H9 (cell line): ENCODE results near the gene AQP12A. TPM values are rescaled to one million over a fixed set of nuclear protein-coding genes. Genes with fewer than 3 reads are reported as not detected.

Experiments
- DNase-seq: peaks from one replicate; pipeline ENCODE4 v3.0.0-alpha.2; 2017
- H2AFZ ChIP-seq: one replicate; pipeline ENCODE4 v1.6.1; 2013; ENCODE audit warnings: mild to moderate bottlenecking, low read length, control low read depth, moderate library complexity
- H2AK5ac ChIP-seq: 2 replicates; pipeline ENCODE4 v1.6.1; 2013; ENCODE audit warnings: low read length, control low read depth, mixed read lengths; ENCODE audit not compliant: insufficient read length
- H2BK120ac ChIP-seq: one replicate; pipeline ENCODE4 v1.6.1; 2013; ENCODE audit warnings: low read depth, mild to moderate bottlenecking, low read length, control low read depth, inconsistent platforms; ENCODE audit not compliant: poor library complexity, severe bottlenecking
- H2BK12ac ChIP-seq: 2 replicates; pipeline ENCODE4 v1.6.1; 2013; ENCODE audit warnings: low read length, control low read depth, mixed read lengths, low read depth; ENCODE audit not compliant: insufficient read length
- H2BK15ac ChIP-seq: 2 replicates; pipeline ENCODE4 v1.6.1; 2013; ENCODE audit warnings: low read depth, low read length, control low read depth
- H2BK20ac ChIP-seq: one replicate; pipeline ENCODE4 v1.6.1; 2013; ENCODE audit warnings: low read depth, mild to moderate bottlenecking, low read length, control low read depth, inconsistent platforms; ENCODE audit not compliant: poor library complexity, severe bottlenecking
- H2BK5ac ChIP-seq: 2 replicates; pipeline ENCODE4 v1.6.1; 2013; ENCODE audit warnings: low read length, control low read depth, mixed read lengths; ENCODE audit not compliant: insufficient read length
- H3K14ac ChIP-seq: 2 replicates; pipeline ENCODE4 v1.6.1; 2013; ENCODE audit warnings: low read length, control low read depth; ENCODE audit not compliant: insufficient read depth
- H3K18ac ChIP-seq: 2 replicates; pipeline ENCODE4 v1.6.1; 2013; ENCODE audit warnings: low read depth, mild to moderate bottlenecking, mixed read lengths, low read length, control low read depth; ENCODE audit not compliant: insufficient read length
- H3K23ac ChIP-seq: 2 replicates; pipeline ENCODE4 v1.6.1; 2013; ENCODE audit warnings: low read length, control low read depth, mixed read lengths, low read depth; ENCODE audit not compliant: insufficient read length
- H3K23me2 ChIP-seq: 2 replicates; pipeline ENCODE4 v1.6.1; 2013; ENCODE audit warnings: low read depth, mild to moderate bottlenecking, mixed read lengths, low read length, control low read depth; ENCODE audit not compliant: insufficient read length, poor library complexity, severe bottlenecking
- H3K27ac ChIP-seq: 2 replicates; pipeline ENCODE4 v1.5.1; 2013; ENCODE audit warnings: low read length, control low read depth, mixed read lengths, low read depth; ENCODE audit not compliant: insufficient read length
- H3K27me3 ChIP-seq: 2 replicates; pipeline ENCODE4 v1.6.1; 2013; ENCODE audit warnings: low read length, control low read depth, inconsistent platforms; ENCODE audit not compliant: insufficient read depth
- H3K4ac ChIP-seq: 2 replicates; pipeline ENCODE4 v1.6.1; 2013; ENCODE audit warnings: low read depth, mild to moderate bottlenecking, control low read depth, inconsistent platforms, low read length, moderate library complexity
- H3K4me1 ChIP-seq: 2 replicates; pipeline ENCODE4 v1.6.1; 2013; ENCODE audit warnings: low read length, control low read depth, inconsistent platforms; ENCODE audit not compliant: insufficient read depth
- H3K4me2 ChIP-seq: 2 replicates; pipeline ENCODE4 v1.6.1; 2013; ENCODE audit warnings: low read length, control low read depth, mixed read lengths; ENCODE audit not compliant: insufficient read length, insufficient read depth
- H3K56ac ChIP-seq: 2 replicates; pipeline ENCODE4 v1.6.1; 2013; ENCODE audit warnings: low read depth, mild to moderate bottlenecking, mixed read lengths, low read length, control low read depth; ENCODE audit not compliant: insufficient read length
- H3K79me1 ChIP-seq: 2 replicates; pipeline ENCODE4 v1.6.1; 2013; ENCODE audit warnings: low read depth, mild to moderate bottlenecking, moderate library complexity, low read length, control low read depth, inconsistent platforms; ENCODE audit not compliant: insufficient read depth, poor library complexity, severe bottlenecking
- H3K79me2 ChIP-seq: 2 replicates; pipeline ENCODE4 v1.6.1; 2013; ENCODE audit warnings: low read length, control low read depth, inconsistent platforms; ENCODE audit not compliant: insufficient read depth
- H3K9ac ChIP-seq: 2 replicates; pipeline ENCODE4 v1.6.1; 2013; ENCODE audit warnings: low read length, control low read depth, mixed read lengths; ENCODE audit not compliant: insufficient read length; ENCODE audit errors: extremely low read depth
- H3K9me3 ChIP-seq: one replicate; pipeline ENCODE4 v1.6.1; 2013; ENCODE audit warnings: low read depth, low read length, inconsistent platforms; ENCODE audit not compliant: control insufficient read depth
- H3T11ph ChIP-seq: one replicate; pipeline ENCODE4 v1.6.1; 2013; ENCODE audit warnings: mild to moderate bottlenecking, low read length, control low read depth, inconsistent platforms
- H4K20me1 ChIP-seq: one replicate; pipeline ENCODE4 v1.6.1; 2013; ENCODE audit not compliant: control insufficient read depth, insufficient read length, insufficient read depth
- H4K5ac ChIP-seq: 2 replicates; pipeline ENCODE4 v1.6.1; 2013; ENCODE audit warnings: low read depth, mild to moderate bottlenecking, mixed read lengths, low read length, control low read depth; ENCODE audit not compliant: insufficient read length
- H4K8ac ChIP-seq: replicated peaks from 2 replicates; pipeline ENCODE4 v1.6.1; 2013; ENCODE audit warnings: low read length, control low read depth, mixed read lengths, low read depth; ENCODE audit not compliant: insufficient read length
- H4K91ac ChIP-seq: 2 replicates; pipeline ENCODE4 v1.6.1; 2013; ENCODE audit warnings: low read depth, mild to moderate bottlenecking, moderate library complexity, mixed read lengths, low read length, control low read depth; ENCODE audit not compliant: insufficient read length
- H3K27ac Mint-ChIP-seq, 3 experiments: 2 replicates in 2 of 3; 3 replicates in 1 of 3; pipeline ENCODE4 v1.8.0; 2020 to 2021; ENCODE audit warnings: mixed read lengths in 3 of 3, mild to moderate bottlenecking in 1 of 3, moderate library complexity in 1 of 3
- H3K27me3 Mint-ChIP-seq: 2 replicates; pipeline ENCODE4 v1.8.0; 2021; ENCODE audit warnings: low read depth, mild to moderate bottlenecking, moderate library complexity, mixed read lengths
- H3K36me3 Mint-ChIP-seq, 3 experiments: 2 replicates in 2 of 3; 3 replicates in 1 of 3; pipeline ENCODE4 v1.8.0; 2020 to 2021; ENCODE audit warnings: low read depth in 3 of 3, mixed read lengths in 3 of 3; ENCODE audit not compliant: insufficient read depth in 1 of 3
- H3K4me1 Mint-ChIP-seq, 2 experiments: 2 replicates each; pipeline ENCODE4 v1.8.0; 2020; ENCODE audit warnings: mixed read lengths in 2 of 2
- H3K4me3 Mint-ChIP-seq, 2 experiments: 2 replicates in 1 of 2; 3 replicates in 1 of 2; pipeline ENCODE4 v1.8.0; 2020 to 2021; ENCODE audit warnings: mild to moderate bottlenecking in 2 of 2, mixed read lengths in 2 of 2, moderate library complexity in 1 of 2
- H3K9me3 Mint-ChIP-seq, 2 experiments: 2 replicates in 1 of 2; 3 replicates in 1 of 2; pipeline ENCODE4 v1.8.0; 2020; ENCODE audit warnings: mild to moderate bottlenecking in 2 of 2, mixed read lengths in 2 of 2, moderate library complexity in 1 of 2
- WGBS: extraction: QIAGEN DNeasy Blood & Tissue Kit; methylation state at CpG from one replicate; pipeline ENCODE4 v1.1.7; 2013; ENCODE audit warnings: missing lambda C conversion rate, low lambda C conversion rate, mixed read lengths; ENCODE audit not compliant: insufficient read length; ENCODE audit errors: extremely low coverage; 5-methylcytosine and 5-hydroxymethylcytosine counted together
- total RNA-seq: library from RNA; stranded (reverse); gene quantifications from 2 replicates; pipeline ENCODE4 v1.2.1, GENCODE V29; 2021
- TF ChIP-seq, protein P1 (sequence below): fragments of 200-600 bp; sonication (generic); conservative IDR thresholded peaks from 3 replicates; pipeline ENCODE4 v1.8.0; 2021; ENCODE audit warnings: antibody characterized with exemption, mild to moderate bottlenecking

Gene AQP12A
- total RNA-seq, 1 experiment from 2014 or later: not detected

DNA sequence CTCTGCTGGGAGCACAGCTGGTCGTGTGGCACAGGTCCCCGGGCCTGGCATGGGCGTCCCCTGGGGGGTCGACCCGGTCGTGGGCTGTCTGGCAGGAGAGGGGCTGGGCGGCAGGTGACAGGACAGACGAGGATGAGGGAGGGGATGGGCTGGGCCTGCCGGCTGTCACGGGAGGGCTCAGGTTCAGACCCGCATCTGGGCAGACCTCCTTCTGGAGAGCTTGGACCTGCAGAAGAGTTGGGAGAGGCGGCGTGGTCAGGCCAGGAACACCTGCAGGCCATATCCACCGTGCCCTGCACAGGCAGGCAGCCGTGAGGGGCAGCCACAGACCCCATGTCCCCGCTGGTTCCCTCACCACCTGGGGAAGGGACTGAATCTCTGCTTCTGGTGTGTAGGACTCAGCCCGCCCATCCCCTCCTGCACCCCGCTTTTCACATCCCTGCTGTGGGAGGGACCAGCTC is 25.5 kb downstream of the AQP12A start:
- no peak overlapping the region for H3T11ph ChIP-seq
- no peak overlapping the region for H4K5ac ChIP-seq
- no peaks in the 10 kb centered on the region for H3K23me2 ChIP-seq
- no peak overlapping the region for H3K4ac ChIP-seq
- no CpG with 5 or more reads among the region's 18 CpGs for WGBS
- H3K4me2 ChIP-seq: no peak overlapping the region
- H4K8ac ChIP-seq: no peak overlapping the region
- H2BK5ac ChIP-seq: no peak overlapping the region
- Mint-ChIP-seq H3K9me3 (no peaks in the 10 kb centered on the region), H3K36me3 (peaks cover 17 to 37% (median 26%) of the 10 kb centered on the region in 3 experiments), H3K4me3 (no peak overlapping the region), H3K4me1 (no peaks in the 10 kb centered on the region; a peak in 1 of 4 replicates), H3K27ac (no peak overlapping the region; a peak in 1 of 7 replicates), H3K27me3 (peaks cover 2% of the 10 kb centered on the region)
- H3K14ac ChIP-seq: no peak overlapping the region; the same call in 1 of the 2 replicates
- H3K79me2 ChIP-seq: no peaks in the 10 kb centered on the region
- no peak overlapping the region for H3K56ac ChIP-seq
- no peak for DNase-seq
- H2AFZ ChIP-seq: no peak overlapping the region
- H3K4me1 ChIP-seq: no peaks in the 10 kb centered on the region
- no peak overlapping the region for H2AK5ac ChIP-seq
- H2BK20ac ChIP-seq: no peak overlapping the region
- H2BK15ac ChIP-seq: no peak overlapping the region
- H3K27me3 ChIP-seq: no peaks in the 10 kb centered on the region
- no peaks in the 10 kb centered on the region for H3K9me3 ChIP-seq
- H3K18ac ChIP-seq: no peak overlapping the region
- TF ChIP-seq, protein P1, sequence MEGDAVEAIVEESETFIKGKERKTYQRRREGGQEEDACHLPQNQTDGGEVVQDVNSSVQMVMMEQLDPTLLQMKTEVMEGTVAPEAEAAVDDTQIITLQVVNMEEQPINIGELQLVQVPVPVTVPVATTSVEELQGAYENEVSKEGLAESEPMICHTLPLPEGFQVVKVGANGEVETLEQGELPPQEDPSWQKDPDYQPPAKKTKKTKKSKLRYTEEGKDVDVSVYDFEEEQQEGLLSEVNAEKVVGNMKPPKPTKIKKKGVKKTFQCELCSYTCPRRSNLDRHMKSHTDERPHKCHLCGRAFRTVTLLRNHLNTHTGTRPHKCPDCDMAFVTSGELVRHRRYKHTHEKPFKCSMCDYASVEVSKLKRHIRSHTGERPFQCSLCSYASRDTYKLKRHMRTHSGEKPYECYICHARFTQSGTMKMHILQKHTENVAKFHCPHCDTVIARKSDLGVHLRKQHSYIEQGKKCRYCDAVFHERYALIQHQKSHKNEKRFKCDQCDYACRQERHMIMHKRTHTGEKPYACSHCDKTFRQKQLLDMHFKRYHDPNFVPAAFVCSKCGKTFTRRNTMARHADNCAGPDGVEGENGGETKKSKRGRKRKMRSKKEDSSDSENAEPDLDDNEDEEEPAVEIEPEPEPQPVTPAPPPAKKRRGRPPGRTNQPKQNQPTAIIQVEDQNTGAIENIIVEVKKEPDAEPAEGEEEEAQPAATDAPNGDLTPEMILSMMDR: no peak
- peaks cover 5% of the 10 kb centered on the region for H4K20me1 ChIP-seq
- no peak overlapping the region for H3K27ac ChIP-seq
- no peak overlapping the region for H3K9ac ChIP-seq
- H4K91ac ChIP-seq: no peak overlapping the region
- no peak overlapping the region for H3K23ac ChIP-seq
- H2BK12ac ChIP-seq: no peak overlapping the region
- H2BK120ac ChIP-seq: no peak overlapping the region
- H3K79me1 ChIP-seq: no peaks in the 10 kb centered on the region
